Mesothelial cell of epicardium (in vitro differentiated cells): ENCODE results near the gene DCST1. TPM values are rescaled to one million over a fixed set of nuclear protein-coding genes. Genes with fewer than 3 reads are reported as not detected.
"Not testable (repeated sequence)": the region's sequence is repeated elsewhere in the genome, so short reads cannot be mapped to it uniquely, and the experiment has no call there.

Experiments
- DNase-seq, 2 experiments: peaks; one replicate each; pipeline ENCODE4 v3.0.0; 2021; ENCODE audit warnings: low spot score in 2 of 2; ENCODE audit not compliant: unreplicated experiment in 2 of 2
- H3K27ac Mint-ChIP-seq: 2 replicates; pipeline ENCODE4 v1.8.0; 2021; ENCODE audit warnings: mixed read lengths
- H3K27me3 Mint-ChIP-seq: 2 replicates; pipeline ENCODE4 v1.8.0; 2021; ENCODE audit warnings: low read depth, mixed read lengths
- H3K36me3 Mint-ChIP-seq: 2 replicates; pipeline ENCODE4 v1.8.0; 2021; ENCODE audit warnings: mixed read lengths
- H3K4me1 Mint-ChIP-seq: 2 replicates; pipeline ENCODE4 v1.8.0; 2021; ENCODE audit warnings: mixed read lengths
- H3K4me3 Mint-ChIP-seq: 2 replicates; pipeline ENCODE4 v1.8.0; 2021; ENCODE audit warnings: mild to moderate bottlenecking, moderate library complexity, mixed read lengths
- H3K9me3 Mint-ChIP-seq: 2 replicates; pipeline ENCODE4 v1.8.0; 2021; ENCODE audit warnings: mixed read lengths
- CTCF ChIP-seq: fragments of 200-600 bp; sonication (generic); IDR thresholded peaks from one replicate; pipeline ENCODE4 v1.5.0; 2021; ENCODE audit warnings: antibody characterized with exemption; ENCODE audit not compliant: unreplicated experiment
- total RNA-seq: library from RNA; stranded (reverse); gene quantifications from 3 replicates; pipeline ENCODE4 v1.2.1, GENCODE V29; 2021

DCST1 gene
- total RNA-seq, 1 donor from 2014 or later: 0.58 TPM

GRCh38 chr1:154992721-154993571 lies 40.7 kb upstream of the DCST1 start:
- Mint-ChIP-seq H3K4me3 (no peak overlapping the region), H3K9me3 (no peaks in the 10 kb centered on the region), H3K36me3 (peaks cover 9% of the 10 kb centered on the region), H3K27me3 (no peaks in the 10 kb centered on the region), H3K27ac (no peak overlapping the region), H3K4me1 (peaks cover 2% of the 10 kb centered on the region)
- no peak for TF ChIP-seq CTCF
- no peak for DNase-seq

- Mint-ChIP-seq H3K36me3 (peaks cover 6% of the 10 kb centered on the region), H3K27ac (no peak within 1 kb of the TSS), H3K27me3 (no peaks in the 10 kb centered on the region), H3K4me1 (peaks cover 6% of the 10 kb centered on the region), H3K9me3 (no peaks in the 10 kb centered on the region), H3K4me3 (no peak within 1 kb of the TSS)
- no peak for TF ChIP-seq CTCF
- DNase-seq: no peak
Measured at GRCh38 chr1:154993572-154994268, 39.9 kb upstream of the DCST1 start, which contains the start of gene LENEP. Gene LENEP, plus strand, starts transcription at chr1:154993586. Its CDS starts 22 bp downstream, at chr1:154993608.

- Mint-ChIP-seq H3K4me1 (peaks cover 11% of the 10 kb centered on the region), H3K4me3 (no peak overlapping the region), H3K27me3 (no peaks in the 10 kb centered on the region), H3K9me3 (no peaks in the 10 kb centered on the region), H3K27ac (no peak overlapping the region), H3K36me3 (peaks cover 6% of the 10 kb centered on the region)
- no peak for DNase-seq
- no peak for TF ChIP-seq CTCF
Measured at GRCh38 chr1:154994269-154994587, 39.4 kb upstream of the DCST1 start.

- no peak overlapping the region for H3K27ac Mint-ChIP-seq
- DNase-seq: no peak
- no peak for TF ChIP-seq CTCF
- H3K36me3 Mint-ChIP-seq: peaks cover 4% of the 10 kb centered on the region
- no peaks in the 10 kb centered on the region for H3K9me3 Mint-ChIP-seq
- H3K27me3 Mint-ChIP-seq: no peaks in the 10 kb centered on the region
- H3K4me3 Mint-ChIP-seq: no peak overlapping the region
- peaks cover 12% of the 10 kb centered on the region for H3K4me1 Mint-ChIP-seq
Measured at GRCh38 chr1:154994591-154994990, 39.0 kb upstream of the DCST1 start.

- H3K4me3 Mint-ChIP-seq, H3K27ac Mint-ChIP-seq, H3K9me3 Mint-ChIP-seq, H3K27me3 Mint-ChIP-seq, DNase-seq, H3K36me3 Mint-ChIP-seq: not testable (repeated sequence)
- H3K4me1 Mint-ChIP-seq: peaks cover 17% of the 10 kb centered on the region
Measured at GRCh38 chr1:154995301-154995983, 38.2 kb upstream of the DCST1 start.
